ENCODE data around the gene ABITRAM. TPM values are rescaled to one million over a fixed set of nuclear protein-coding genes. Genes with fewer than 3 reads are reported as not detected.

ABITRAM gene
- total and polyA plus RNA-seq, 12 donors: 3.5 to 33.0 (median 12.3) TPM

DNA sequence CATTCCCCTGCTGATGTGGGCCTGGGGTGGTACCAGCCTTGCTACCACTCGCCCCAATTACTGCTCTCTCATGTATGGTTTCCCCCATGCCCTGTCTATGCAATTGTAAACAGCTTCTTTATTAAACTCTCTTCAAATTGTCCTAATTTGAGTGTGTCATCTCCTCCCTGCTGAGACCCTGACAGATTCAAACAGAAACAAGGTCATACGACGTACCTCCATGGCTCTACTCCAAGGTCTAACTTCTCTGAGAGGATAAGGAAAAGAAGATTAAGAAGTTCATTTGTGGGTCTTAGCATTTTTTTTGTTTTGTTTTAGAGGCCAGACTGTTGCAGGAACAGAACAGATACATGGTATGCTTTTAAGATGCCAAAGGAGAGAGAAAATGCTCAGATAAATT lies 38.0 kb downstream of the ABITRAM start:
- no peak for TF ChIP-seq POLR2A (IDR thresholded peaks at IDR 0.05)
- TF ChIP-seq, protein P1, sequence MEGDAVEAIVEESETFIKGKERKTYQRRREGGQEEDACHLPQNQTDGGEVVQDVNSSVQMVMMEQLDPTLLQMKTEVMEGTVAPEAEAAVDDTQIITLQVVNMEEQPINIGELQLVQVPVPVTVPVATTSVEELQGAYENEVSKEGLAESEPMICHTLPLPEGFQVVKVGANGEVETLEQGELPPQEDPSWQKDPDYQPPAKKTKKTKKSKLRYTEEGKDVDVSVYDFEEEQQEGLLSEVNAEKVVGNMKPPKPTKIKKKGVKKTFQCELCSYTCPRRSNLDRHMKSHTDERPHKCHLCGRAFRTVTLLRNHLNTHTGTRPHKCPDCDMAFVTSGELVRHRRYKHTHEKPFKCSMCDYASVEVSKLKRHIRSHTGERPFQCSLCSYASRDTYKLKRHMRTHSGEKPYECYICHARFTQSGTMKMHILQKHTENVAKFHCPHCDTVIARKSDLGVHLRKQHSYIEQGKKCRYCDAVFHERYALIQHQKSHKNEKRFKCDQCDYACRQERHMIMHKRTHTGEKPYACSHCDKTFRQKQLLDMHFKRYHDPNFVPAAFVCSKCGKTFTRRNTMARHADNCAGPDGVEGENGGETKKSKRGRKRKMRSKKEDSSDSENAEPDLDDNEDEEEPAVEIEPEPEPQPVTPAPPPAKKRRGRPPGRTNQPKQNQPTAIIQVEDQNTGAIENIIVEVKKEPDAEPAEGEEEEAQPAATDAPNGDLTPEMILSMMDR (IDR thresholded peaks at IDR 0.05): no peak
- Histone ChIP-seq H3K27me3 (no peaks in the 10 kb centered on the region), H3K36me3 (replicated peaks in 1 of 2) (peaks cover 0 to 61% of the 10 kb centered on the region in 2 donors), H3K4me3 (no peak overlapping the region), H3K4me1 (replicated peaks in 1 of 2) (peaks cover 26 to 41% of the 10 kb centered on the region in 2 donors), H3K9me3 (replicated peaks in 1 of 3) (no peaks in the 10 kb centered on the region), H3K27ac (peak overlapping the region in 3 of 5 donors; percentile 48 to 69 (median 61))
- 33 to 42% (median 38%) methylated on average over 3 of the region's 3 CpGs for WGBS, 4 donors
- intact Hi-C loops (cut with DNase I): no loop called here
- peak in 4 of 7 donors; percentile 32 to 52 (median 43) for DNase-seq

DNA sequence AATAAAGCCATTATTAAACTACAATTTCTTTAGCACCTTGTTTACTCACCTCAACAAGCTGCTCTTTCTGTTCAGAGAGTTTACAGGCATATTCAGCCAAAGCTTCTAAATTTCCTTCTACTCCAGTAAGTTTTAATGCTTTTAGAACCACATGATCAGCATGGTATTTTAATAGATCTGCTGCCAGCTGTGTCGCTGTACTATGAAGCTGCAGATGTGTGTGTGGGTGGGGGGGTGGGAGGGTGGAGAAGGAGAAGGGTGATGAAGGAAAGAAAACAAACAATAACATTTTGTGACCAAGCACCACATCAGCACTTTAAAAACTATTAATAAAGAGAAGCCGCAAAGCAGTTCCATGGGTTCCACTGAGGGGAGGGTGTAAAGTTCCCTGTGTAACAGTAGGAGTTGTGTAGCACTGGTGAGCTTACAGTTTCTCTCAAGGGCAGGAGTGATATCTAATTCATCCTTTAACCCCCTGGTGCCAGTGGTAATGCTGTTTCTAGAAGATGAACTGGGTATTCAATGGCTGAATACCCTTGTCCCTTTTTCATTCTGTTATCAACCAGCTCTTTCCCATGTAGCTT lies 38.5 kb downstream of the ABITRAM start:
- H3K27ac ChIP-seq: peak overlapping the region in 3 of 5 donors; percentile 48 to 69 (median 61)
- peaks cover 0 to 56% of the 10 kb centered on the region in 2 donors for H3K36me3 ChIP-seq (replicated peaks in 1 of 2)
- H3K4me3 ChIP-seq: no peak overlapping the region
- no peaks in the 10 kb centered on the region for H3K27me3 ChIP-seq
- DNase-seq: no peak
- peaks cover 26 to 41% of the 10 kb centered on the region in 2 donors for H3K4me1 ChIP-seq (replicated peaks in 1 of 2)
- no peaks in the 10 kb centered on the region for H3K9me3 ChIP-seq (replicated peaks in 1 of 3)
- TF ChIP-seq, protein P1 (IDR thresholded peaks at IDR 0.05): no peak
- no peak for TF ChIP-seq POLR2A (IDR thresholded peaks at IDR 0.05)
- WGBS, 4 donors: 23 to 37% (median 32%) methylated on average over 2 of the region's 2 CpGs
- intact Hi-C loops (cut with DNase I): no loop called here

DNA sequence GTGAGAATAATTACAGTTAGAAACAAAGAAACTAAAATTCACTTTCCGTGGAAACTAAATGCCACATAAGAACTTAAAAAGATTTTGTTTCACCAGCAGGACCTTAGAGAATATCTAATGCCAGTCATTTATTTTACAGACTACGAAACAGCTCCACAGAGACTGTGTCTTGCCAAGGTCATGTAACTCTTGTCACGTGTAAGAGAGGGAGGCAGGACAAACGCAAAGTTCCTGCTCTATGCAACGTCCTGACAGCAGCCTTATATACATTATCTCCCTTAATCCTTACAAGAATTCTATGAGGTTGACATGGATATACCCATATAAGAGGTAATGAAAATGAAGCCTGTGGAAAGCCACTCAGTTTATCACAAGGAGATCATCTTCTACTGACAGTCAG lies 39.7 kb downstream of the ABITRAM start:
- Histone ChIP-seq H3K4me3 (no peak overlapping the region), H3K9me3 (replicated peaks in 1 of 3) (no peaks in the 10 kb centered on the region), H3K4me1 (replicated peaks in 1 of 2) (peaks cover 26 to 44% of the 10 kb centered on the region in 2 donors), H3K27me3 (no peaks in the 10 kb centered on the region), H3K27ac (peak overlapping the region; percentile 26 to 67 (median 59)), H3K36me3 (replicated peaks in 1 of 2) (peaks cover 0 to 55% of the 10 kb centered on the region in 2 donors)
- TF ChIP-seq, protein P1 (IDR thresholded peaks at IDR 0.05): no peak
- DNase-seq: peak; percentile 31 to 61 (median 39)
- 15 to 32% (median 23%) methylated on average over 5 of the region's 5 CpGs for WGBS, 4 donors
- intact Hi-C loops (cut with DNase I): no loop called here

DNA sequence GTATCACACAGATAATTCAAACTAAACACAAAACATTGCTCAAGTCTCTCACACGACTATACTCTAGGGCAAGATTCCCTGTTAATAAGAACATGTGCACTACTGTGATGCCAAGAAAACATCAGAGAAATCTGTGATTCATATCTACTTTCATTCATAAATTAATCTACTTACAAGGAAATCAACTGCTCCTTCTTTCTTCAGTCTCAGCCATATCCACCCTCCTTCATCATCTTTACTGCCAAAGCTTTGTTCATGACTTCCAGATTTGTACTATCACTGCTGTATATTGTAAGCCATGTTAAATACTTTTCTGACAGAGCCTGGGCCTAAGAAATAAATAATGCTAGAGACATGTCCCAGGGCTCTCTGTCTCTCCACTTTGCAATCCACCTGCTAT lies 44.0 kb downstream of the ABITRAM start:
- Histone ChIP-seq H3K27ac (peak overlapping the region in 1 of 5 donors; percentile 9), H3K4me3 (no peak overlapping the region), H3K4me1 (replicated peaks in 1 of 2) (peaks cover 10 to 31% of the 10 kb centered on the region in 2 donors), H3K9me3 (replicated peaks in 1 of 3) (no peaks in the 10 kb centered on the region), H3K27me3 (no peaks in the 10 kb centered on the region), H3K36me3 (replicated peaks in 1 of 2) (peaks cover 0 to 58% of the 10 kb centered on the region in 2 donors)
- TF ChIP-seq, protein P1 (IDR thresholded peaks at IDR 0.05): no peak
- TF ChIP-seq POLR2A (IDR thresholded peaks at IDR 0.05): no peak
- intact Hi-C loops (cut with DNase I): no loop called here
- 4 to 40% (median 32%) methylated on average over 1 of the region's 1 CpG for WGBS, 4 donors
- no peak for DNase-seq

Measured in adrenal gland (tissue), 12 donors.